ENCODE results near the gene FILIP1L. TPM values are rescaled to one million over a fixed set of nuclear protein-coding genes. Genes with fewer than 3 reads are reported as not detected.

Gene FILIP1L
- total RNA-seq, 2 experiments from 2014 or later, result not detected

GRCh38 chr3:99896482-99896881 lies 217.8 kb downstream of the FILIP1L start:
- Histone ChIP-seq H3K4me3 (ENCODE audit: low read depth, low read length, poor library complexity, severe bottlenecking) (no peak overlapping the region), H3K27ac (ENCODE audit: low read depth, low read length, poor library complexity, severe bottlenecking) (no peak overlapping the region), H3K4me2 (ENCODE audit: low read length) (no peak overlapping the region), H3K9me3 (ENCODE audit: low read length) (no peaks in the 10 kb centered on the region), H3K9me2 (ENCODE audit: insufficient read depth, low read length) (no peaks in the 10 kb centered on the region), H3K79me2 (ENCODE audit: insufficient read depth, low read depth, low read length) (no peaks in the 10 kb centered on the region), H2AFZ (ENCODE audit: low read length) (no peak overlapping the region), H4K20me1 (ENCODE audit: insufficient read depth, low read length) (no peaks in the 10 kb centered on the region), H3K36me3 (ENCODE audit: insufficient read depth, low read length) (no peaks in the 10 kb centered on the region), H3K4me1 (ENCODE audit: insufficient read depth, low read length, poor library complexity, severe bottlenecking) (no peaks in the 10 kb centered on the region)
- no TSS peak for BruUV-seq (replicated peaks)
- DNase-seq (ENCODE audit: low spot score), result no peak
- ChIA-PET CTCF (ENCODE audit: unreplicated experiment) (no interaction called here), POLR2A (no interaction called here)
- intact Hi-C loops (cut with micrococcal nuclease; ENCODE audit: unreplicated experiment), result no loop called here
- TF ChIP-seq CTCF (conservative IDR thresholded peaks at IDR 0.05; ENCODE audit: low read length) (no peak), EZH2phosphoT487 (IDR thresholded peaks at IDR 0.05; ENCODE audit: borderline replicate concordance, low read depth, low read length) (no peak)

- POLR2A ChIA-PET, result interaction anchor here (1.1 to 1.6 kb wide), 2 partner anchors 13 to 26 kb away, joined by 3 to 7 read pairs; no protein-coding TSS in a partner anchor
- TF ChIP-seq CTCF (conservative IDR thresholded peaks at IDR 0.05; ENCODE audit: low read length), result no peak
- TF ChIP-seq EZH2phosphoT487 (IDR thresholded peaks at IDR 0.05; ENCODE audit: borderline replicate concordance, low read depth, low read length), result no peak
- no peak overlapping the region for H3K4me3 ChIP-seq (ENCODE audit: low read depth, low read length, poor library complexity, severe bottlenecking)
- no peak overlapping the region for H3K27ac ChIP-seq (ENCODE audit: low read depth, low read length, poor library complexity, severe bottlenecking)
- CTCF ChIA-PET (ENCODE audit: unreplicated experiment), result no interaction called here
- no peaks in the 10 kb centered on the region for H3K4me1 ChIP-seq (ENCODE audit: insufficient read depth, low read length, poor library complexity, severe bottlenecking)
- BruUV-seq (replicated peaks), result no TSS peak
- intact Hi-C loops (cut with micrococcal nuclease; ENCODE audit: unreplicated experiment), result no loop called here
- no peaks in the 10 kb centered on the region for H4K20me1 ChIP-seq (ENCODE audit: insufficient read depth, low read length)
- no peak for DNase-seq (ENCODE audit: low spot score)
- H2AFZ ChIP-seq (ENCODE audit: low read length), result no peak overlapping the region
- H3K4me2 ChIP-seq (ENCODE audit: low read length), result no peak overlapping the region
- no peaks in the 10 kb centered on the region for H3K79me2 ChIP-seq (ENCODE audit: insufficient read depth, low read depth, low read length)
- H3K9me2 ChIP-seq (ENCODE audit: insufficient read depth, low read length), result no peaks in the 10 kb centered on the region
- no peaks in the 10 kb centered on the region for H3K36me3 ChIP-seq (ENCODE audit: insufficient read depth, low read length)
- H3K9me3 ChIP-seq (ENCODE audit: low read length), result no peaks in the 10 kb centered on the region
Observed at GRCh38 chr3:99895703-99896441, 218.4 kb downstream of the FILIP1L start.

GRCh38 chr3:99895131-99895696 lies 219.1 kb downstream of the FILIP1L start:
- no TSS peak for BruUV-seq (replicated peaks)
- ChIA-PET CTCF (ENCODE audit: unreplicated experiment) (no interaction called here), POLR2A (interaction anchor here (0.7 to 1.6 kb wide), 5 partner anchors 9 to 147 kb away, joined by 3 to 7 read pairs (median 3); no protein-coding TSS in a partner anchor)
- Histone ChIP-seq H3K79me2 (ENCODE audit: insufficient read depth, low read depth, low read length) (no peaks in the 10 kb centered on the region), H3K9me3 (ENCODE audit: low read length) (no peaks in the 10 kb centered on the region; the same call in 1 of the 2 replicates), H3K4me3 (ENCODE audit: low read depth, low read length, poor library complexity, severe bottlenecking) (no peak overlapping the region), H3K36me3 (ENCODE audit: insufficient read depth, low read length) (no peaks in the 10 kb centered on the region), H3K9me2 (ENCODE audit: insufficient read depth, low read length) (no peaks in the 10 kb centered on the region), H4K20me1 (ENCODE audit: insufficient read depth, low read length) (no peaks in the 10 kb centered on the region), H2AFZ (ENCODE audit: low read length) (no peak overlapping the region), H3K27ac (ENCODE audit: low read depth, low read length, poor library complexity, severe bottlenecking) (no peak overlapping the region), H3K4me2 (ENCODE audit: low read length) (no peak overlapping the region), H3K4me1 (ENCODE audit: insufficient read depth, low read length, poor library complexity, severe bottlenecking) (no peaks in the 10 kb centered on the region)
- TF ChIP-seq EZH2phosphoT487 (IDR thresholded peaks at IDR 0.05; ENCODE audit: borderline replicate concordance, low read depth, low read length), result no peak
- TF ChIP-seq CTCF (conservative IDR thresholded peaks at IDR 0.05; ENCODE audit: low read length), result no peak
- intact Hi-C loops (cut with micrococcal nuclease; ENCODE audit: unreplicated experiment), result no loop called here
- DNase-seq (ENCODE audit: low spot score), result no peak
